IPS-20b (cell line): Measurements from ENCODE around the gene TMCO1.
"Not testable (repeated sequence)": the region's sequence is repeated elsewhere in the genome, so short reads cannot be mapped to it uniquely, and the experiment has no call there.

Experiments
- H3K27ac ChIP-seq: one replicate; pipeline ENCODE4 v1.5.1; 2013; ENCODE audit warnings: low read length
- H3K27me3 ChIP-seq: 2 replicates; pipeline ENCODE4 v1.6.1; 2013; ENCODE audit warnings: mild to moderate bottlenecking, low read length, inconsistent platforms; ENCODE audit not compliant: insufficient read depth
- H3K36me3 ChIP-seq: 2 replicates; pipeline ENCODE4 v1.6.1; 2013; ENCODE audit warnings: low read depth, mild to moderate bottlenecking, inconsistent platforms, low read length, moderate library complexity; ENCODE audit not compliant: insufficient read depth
- H3K4me1 ChIP-seq: 2 replicates; pipeline ENCODE4 v1.6.1; 2013; ENCODE audit warnings: mild to moderate bottlenecking, control low read depth, inconsistent platforms, low read length, moderate library complexity; ENCODE audit not compliant: insufficient read depth
- H3K4me3 ChIP-seq: 2 replicates; pipeline ENCODE4 v1.5.1; 2013; ENCODE audit warnings: mild to moderate bottlenecking, low read length, inconsistent platforms
- H3K9ac ChIP-seq: 2 replicates; pipeline ENCODE4 v1.6.1; 2013; ENCODE audit warnings: low read depth, mild to moderate bottlenecking, inconsistent platforms, low read length, moderate library complexity
- H3K9me3 ChIP-seq: 2 replicates; pipeline ENCODE4 v1.6.1; 2013; ENCODE audit warnings: mild to moderate bottlenecking, low read depth, low read length, inconsistent platforms; ENCODE audit not compliant: insufficient read depth

TMCO1 gene

GRCh38 chr1:165699577-165699976 is 69.1 kb downstream of the TMCO1 start:
- Histone ChIP-seq H3K4me3 (no peak overlapping the region), H3K9ac (no peak overlapping the region)

GRCh38 chr1:165698761-165699052 is 70.0 kb downstream of the TMCO1 start:
- Histone ChIP-seq H3K4me1 (peaks cover 7% of the 10 kb centered on the region; the same call in 1 of the 2 replicates), H3K27ac (no peak overlapping the region), H3K9ac (peak overlapping the region; percentile 96), H3K4me3 (peak overlapping the region; percentile 100), H3K9me3 (no peaks in the 10 kb centered on the region), H3K27me3 (no peaks in the 10 kb centered on the region), H3K36me3 (no peaks in the 10 kb centered on the region)

More at GRCh38 chr1:165699577-165699976, 69.1 kb downstream of the TMCO1 start:
- H3K27ac ChIP-seq = no peak overlapping the region
- H3K36me3 ChIP-seq = no peaks in the 10 kb centered on the region
- H3K9me3 ChIP-seq = no peaks in the 10 kb centered on the region
- H3K4me1 ChIP-seq = peaks cover 7% of the 10 kb centered on the region; the same call in 1 of the 2 replicates
- no peaks in the 10 kb centered on the region for H3K27me3 ChIP-seq

GRCh38 chr1:165697881-165698760 is 70.5 kb downstream of the TMCO1 start, which contains the start of gene ALDH9A1:
ALDH9A1 (minus strand) TSS chr1:165698562; CDS start chr1:165698558, 4 bp downstream.
- Histone ChIP-seq H3K27me3 (no peaks in the 10 kb centered on the region), H3K27ac (peak within 1 kb of the TSS; percentile 67), H3K36me3 (no peaks in the 10 kb centered on the region), H3K4me3 (peak within 1 kb of the TSS; percentile 100), H3K4me1 (peaks cover 7% of the 10 kb centered on the region; the same call in 1 of the 2 replicates), H3K9me3 (no peaks in the 10 kb centered on the region), H3K9ac (peak within 1 kb of the TSS; percentile 96)

- peak overlapping the region; percentile 100 for H3K4me3 ChIP-seq
- H3K9ac ChIP-seq = peak overlapping the region; percentile 93; the same call in 1 of the 2 replicates
- H3K9me3 ChIP-seq = no peaks in the 10 kb centered on the region
- peaks cover 7% of the 10 kb centered on the region; the same call in 1 of the 2 replicates for H3K4me1 ChIP-seq
- H3K27ac ChIP-seq = peak overlapping the region; percentile 67
- H3K27me3 ChIP-seq = no peaks in the 10 kb centered on the region
- H3K36me3 ChIP-seq = no peaks in the 10 kb centered on the region
These were observed 71.2 kb downstream of the TMCO1 start for GRCh38 chr1:165697491-165697880.

DNA sequence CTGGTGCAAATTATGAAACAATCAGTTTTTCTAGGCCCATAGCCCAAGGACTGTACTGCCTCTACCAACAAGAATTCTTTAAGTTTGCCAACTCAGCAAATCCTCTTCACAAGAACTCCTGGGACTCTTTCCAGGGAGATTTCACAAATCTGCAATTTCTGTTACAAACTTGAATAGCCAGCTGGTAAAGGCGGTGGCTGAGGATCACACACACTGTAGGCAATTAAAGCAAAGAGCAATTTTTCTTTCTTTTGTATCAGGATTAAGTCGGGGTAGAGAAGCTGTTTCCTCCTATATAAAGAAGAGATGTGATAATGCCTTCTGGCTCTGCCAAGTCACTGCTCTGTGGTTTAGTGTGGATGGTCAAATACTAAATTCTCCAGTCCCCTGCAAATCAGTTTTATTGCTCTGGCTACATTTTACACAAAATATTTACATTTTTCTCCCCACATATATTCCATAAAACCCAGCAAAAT is 72.0 kb downstream of the TMCO1 start:
- peak overlapping the region; percentile 100 for H3K4me3 ChIP-seq
- H3K9ac ChIP-seq = peak overlapping the region; percentile 40; the same call in 1 of the 2 replicates
- no peaks in the 10 kb centered on the region for H3K27me3 ChIP-seq
- H3K4me1 ChIP-seq = peaks cover 7% of the 10 kb centered on the region; the same call in 1 of the 2 replicates
- no peaks in the 10 kb centered on the region for H3K36me3 ChIP-seq
- no peak overlapping the region for H3K27ac ChIP-seq
- no peaks in the 10 kb centered on the region for H3K9me3 ChIP-seq

DNA sequence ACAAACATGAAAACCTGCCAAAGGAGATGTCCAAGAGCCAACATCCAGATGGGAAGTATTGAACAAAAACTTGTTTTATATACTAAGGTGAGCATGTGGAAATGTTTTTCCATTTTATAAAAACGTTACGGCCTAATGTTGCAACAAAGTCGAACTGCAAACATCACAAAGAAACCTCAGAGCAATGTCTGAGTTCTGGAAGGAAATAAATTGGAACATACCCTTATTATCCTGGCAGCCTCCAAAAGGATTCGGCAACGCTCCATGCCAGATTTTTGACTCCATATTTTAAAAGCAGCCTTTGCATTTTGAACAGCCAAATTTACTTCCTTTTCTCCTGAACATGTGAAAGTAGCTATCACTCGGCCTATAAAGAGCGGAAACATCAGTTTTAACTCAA is 73.6 kb downstream of the TMCO1 start:
- Histone ChIP-seq H3K27ac (no peak overlapping the region), H3K4me1 (peaks cover 7% of the 10 kb centered on the region; the same call in 1 of the 2 replicates), H3K27me3 (no peaks in the 10 kb centered on the region), H3K36me3 (peaks cover 6% of the 10 kb centered on the region; the same call in 1 of the 2 replicates), H3K4me3 (no peak overlapping the region), H3K9ac (no peak overlapping the region), H3K9me3 (peaks cover 8% of the 10 kb centered on the region; the same call in 1 of the 2 replicates)

DNA sequence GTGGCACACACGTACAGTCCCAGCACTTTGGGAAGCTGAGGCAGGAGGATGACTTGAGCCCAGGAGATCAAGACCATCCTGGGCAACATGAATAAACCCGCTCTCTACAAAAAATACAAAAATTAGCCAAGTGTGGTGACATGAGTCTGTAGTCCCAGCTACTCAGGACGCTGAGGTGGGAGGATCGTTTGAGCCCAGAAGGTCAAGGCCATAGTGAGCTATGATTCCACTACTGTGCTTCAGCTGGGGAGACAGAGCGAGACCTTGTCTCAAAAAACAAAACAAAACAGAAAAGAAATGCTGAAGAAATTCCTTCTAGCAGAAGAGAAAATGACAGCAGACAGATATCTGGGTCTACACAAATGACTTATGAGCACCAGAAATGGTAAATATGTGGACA is 80.6 kb downstream of the TMCO1 start:
- H3K9me3 ChIP-seq = peaks cover 8% of the 10 kb centered on the region
- no peaks in the 10 kb centered on the region for H3K4me1 ChIP-seq
- H3K27me3 ChIP-seq = no peaks in the 10 kb centered on the region
- H3K36me3 ChIP-seq = peaks cover 25% of the 10 kb centered on the region
- H3K9ac ChIP-seq = no peak overlapping the region
- no peak overlapping the region for H3K4me3 ChIP-seq
- H3K27ac ChIP-seq = no peak overlapping the region

GRCh38 chr1:165686971-165687433 is 81.7 kb downstream of the TMCO1 start:
- no peak overlapping the region for H3K9ac ChIP-seq
- H3K27ac ChIP-seq = no peak overlapping the region
- peaks cover 8% of the 10 kb centered on the region for H3K9me3 ChIP-seq
- no peaks in the 10 kb centered on the region for H3K27me3 ChIP-seq
- H3K36me3 ChIP-seq = peaks cover 35% of the 10 kb centered on the region
- H3K4me1 ChIP-seq = no peaks in the 10 kb centered on the region
- H3K4me3 ChIP-seq = no peak overlapping the region

- H3K36me3 ChIP-seq = peaks cover 42% of the 10 kb centered on the region
- H3K4me3 ChIP-seq = no peak overlapping the region
- no peak overlapping the region for H3K27ac ChIP-seq
- H3K27me3 ChIP-seq = no peaks in the 10 kb centered on the region
- no peaks in the 10 kb centered on the region for H3K4me1 ChIP-seq
- H3K9ac ChIP-seq = no peak overlapping the region
- peaks cover 8% of the 10 kb centered on the region for H3K9me3 ChIP-seq
These were observed 82.3 kb downstream of the TMCO1 start for GRCh38 chr1:165686121-165686970.

DNA sequence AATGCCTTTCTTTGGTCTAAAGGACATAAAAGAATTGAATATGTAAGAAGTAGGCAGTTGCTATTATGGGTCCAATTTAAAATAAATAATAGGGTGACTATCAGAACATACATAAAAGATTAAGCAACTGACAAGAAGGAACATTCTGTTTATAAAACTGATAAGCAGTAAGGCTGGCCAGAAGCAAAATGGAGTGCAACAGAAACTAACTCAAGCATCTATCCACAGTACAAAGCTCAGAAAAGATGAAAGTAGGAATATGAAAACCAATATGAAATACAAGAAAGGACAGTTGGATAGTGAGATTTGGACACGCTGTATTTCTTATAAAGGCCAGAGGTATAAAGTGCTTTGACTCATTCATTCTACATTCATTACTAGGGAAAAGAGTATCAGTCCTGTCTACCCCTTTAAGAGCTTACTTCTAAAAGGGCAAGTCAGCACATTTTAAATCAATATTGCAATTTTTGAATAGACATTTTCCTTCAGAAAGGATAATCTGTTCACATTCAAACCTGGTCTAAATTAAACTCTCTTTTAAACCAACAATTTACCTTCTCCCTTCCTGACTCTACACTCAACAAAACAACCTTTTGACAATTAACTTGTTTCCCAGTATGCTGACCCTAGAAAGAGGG is 84.7 kb downstream of the TMCO1 start:
- no peaks in the 10 kb centered on the region for H3K27me3 ChIP-seq
- H3K9ac ChIP-seq = no peak overlapping the region
- no peak overlapping the region for H3K4me3 ChIP-seq
- no peak overlapping the region for H3K27ac ChIP-seq
- peaks cover 58% of the 10 kb centered on the region for H3K36me3 ChIP-seq
- H3K9me3 ChIP-seq = no peaks in the 10 kb centered on the region; the same call in 1 of the 2 replicates
- H3K4me1 ChIP-seq = no peaks in the 10 kb centered on the region

GRCh38 chr1:165680773-165681172 is 87.9 kb downstream of the TMCO1 start:
- H3K4me1 ChIP-seq, H3K27me3 ChIP-seq, H3K9ac ChIP-seq, H3K4me3 ChIP-seq, H3K27ac ChIP-seq, H3K9me3 ChIP-seq: not testable (repeated sequence)
- peaks cover 67% of the 10 kb centered on the region for H3K36me3 ChIP-seq
